ENCODE results near the gene PMEL. TPM values are rescaled to one million over a fixed set of nuclear protein-coding genes. Genes with fewer than 3 reads are reported as not detected.

The PMEL gene
- total and polyA plus RNA-seq, 9 of the 15 experiments (the other 6 are each of a cell fraction or from before 2014, with no cell fraction given): 0.36 to 2.0 (median 0.98) TPM

DNA sequence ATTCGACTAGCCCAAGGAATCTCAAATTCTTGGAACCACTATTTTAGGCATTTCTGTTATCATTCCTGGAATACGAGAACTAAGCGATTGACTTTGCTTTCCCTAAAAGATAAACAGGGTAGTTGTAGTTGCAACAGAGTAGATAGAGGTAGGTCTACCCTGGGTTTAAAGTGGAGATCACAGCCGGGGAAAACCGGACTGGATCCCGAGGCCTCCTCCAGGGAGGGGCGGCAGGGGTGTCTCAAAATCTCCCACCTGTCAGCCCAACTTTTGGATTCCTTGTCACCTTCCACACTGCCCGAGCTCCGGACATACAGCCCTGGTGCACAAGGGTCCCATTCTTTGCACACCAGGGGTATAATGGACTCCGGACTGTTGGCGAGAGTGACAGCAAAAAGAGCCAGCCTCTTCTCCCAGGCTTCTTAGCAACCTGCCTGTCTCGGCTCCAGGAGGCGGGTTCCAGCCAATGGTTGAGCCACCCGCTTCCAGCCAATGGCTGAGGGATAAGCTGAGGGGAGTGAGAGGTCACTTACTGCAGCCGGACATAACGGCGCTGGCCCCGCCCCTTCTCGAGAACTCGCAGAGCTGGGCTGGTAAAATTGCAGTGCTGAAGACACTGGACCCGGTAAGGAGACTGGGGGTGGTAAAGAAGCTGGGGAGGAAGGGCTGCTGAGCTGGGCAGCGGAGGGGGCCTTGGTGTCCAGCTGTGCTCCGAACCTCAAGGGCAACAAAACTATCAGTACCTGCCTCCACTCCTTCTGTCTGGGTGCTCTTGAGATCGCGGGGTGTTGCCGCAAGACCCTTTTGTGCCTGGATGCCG, 31.1 kb upstream of the PMEL start, which contains the start of gene SUOX (continued):
- TF ChIP-seq, protein P1, sequence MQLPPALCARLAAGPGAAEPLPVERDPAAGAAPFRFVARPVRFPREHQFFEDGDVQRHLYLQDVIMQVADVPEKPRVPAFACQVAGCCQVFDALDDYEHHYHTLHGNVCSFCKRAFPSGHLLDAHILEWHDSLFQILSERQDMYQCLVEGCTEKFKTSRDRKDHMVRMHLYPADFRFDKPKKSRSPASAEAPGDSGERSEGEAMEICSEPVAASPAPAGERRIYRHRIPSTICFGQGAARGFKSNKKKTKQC (CRISPR knock-in tag; IDR thresholded peaks at IDR 0.05): no peak
- no peak for TF ChIP-seq MCM5 (IDR thresholded peaks at IDR 0.05; ENCODE audit: low read depth)
- TF ChIP-seq NR2C1 (IDR thresholded peaks at IDR 0.05): peak; percentile 76
- peak; percentile 57; the same call in 1 of the 2 replicates for TF ChIP-seq NR2C1 (tag; IDR thresholded peaks at IDR 0.05)
- TF ChIP-seq RB1 (IDR thresholded peaks at IDR 0.05; ENCODE audit: low read depth): no peak
- no peak for TF ChIP-seq XRCC3 (IDR thresholded peaks at IDR 0.05)
- TF ChIP-seq, protein P2, sequence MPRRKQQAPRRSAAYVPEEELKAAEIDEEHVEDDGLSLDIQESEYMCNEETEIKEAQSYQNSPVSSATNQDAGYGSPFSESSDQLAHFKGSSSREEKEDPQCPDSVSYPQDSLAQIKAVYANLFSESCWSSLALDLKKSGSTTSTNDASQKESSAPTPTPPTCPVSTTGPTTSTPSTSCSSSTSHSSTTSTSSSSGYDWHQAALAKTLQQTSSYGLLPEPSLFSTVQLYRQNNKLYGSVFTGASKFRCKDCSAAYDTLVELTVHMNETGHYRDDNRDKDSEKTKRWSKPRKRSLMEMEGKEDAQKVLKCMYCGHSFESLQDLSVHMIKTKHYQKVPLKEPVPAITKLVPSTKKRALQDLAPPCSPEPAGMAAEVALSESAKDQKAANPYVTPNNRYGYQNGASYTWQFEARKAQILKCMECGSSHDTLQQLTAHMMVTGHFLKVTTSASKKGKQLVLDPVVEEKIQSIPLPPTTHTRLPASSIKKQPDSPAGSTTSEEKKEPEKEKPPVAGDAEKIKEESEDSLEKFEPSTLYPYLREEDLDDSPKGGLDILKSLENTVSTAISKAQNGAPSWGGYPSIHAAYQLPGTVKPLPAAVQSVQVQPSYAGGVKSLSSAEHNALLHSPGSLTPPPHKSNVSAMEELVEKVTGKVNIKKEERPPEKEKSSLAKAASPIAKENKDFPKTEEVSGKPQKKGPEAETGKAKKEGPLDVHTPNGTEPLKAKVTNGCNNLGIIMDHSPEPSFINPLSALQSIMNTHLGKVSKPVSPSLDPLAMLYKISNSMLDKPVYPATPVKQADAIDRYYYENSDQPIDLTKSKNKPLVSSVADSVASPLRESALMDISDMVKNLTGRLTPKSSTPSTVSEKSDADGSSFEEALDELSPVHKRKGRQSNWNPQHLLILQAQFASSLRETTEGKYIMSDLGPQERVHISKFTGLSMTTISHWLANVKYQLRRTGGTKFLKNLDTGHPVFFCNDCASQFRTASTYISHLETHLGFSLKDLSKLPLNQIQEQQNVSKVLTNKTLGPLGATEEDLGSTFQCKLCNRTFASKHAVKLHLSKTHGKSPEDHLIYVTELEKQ (CRISPR knock-in tag; IDR thresholded peaks at IDR 0.05): no peak
- TF ChIP-seq KLF1 (tag; IDR thresholded peaks at IDR 0.05): no peak
- TF ChIP-seq SMARCE1 (IDR thresholded peaks at IDR 0.05): no peak
- no peak for TF ChIP-seq EGR1 (conservative IDR thresholded peaks at IDR 0.05)
- TF ChIP-seq, protein P3, sequence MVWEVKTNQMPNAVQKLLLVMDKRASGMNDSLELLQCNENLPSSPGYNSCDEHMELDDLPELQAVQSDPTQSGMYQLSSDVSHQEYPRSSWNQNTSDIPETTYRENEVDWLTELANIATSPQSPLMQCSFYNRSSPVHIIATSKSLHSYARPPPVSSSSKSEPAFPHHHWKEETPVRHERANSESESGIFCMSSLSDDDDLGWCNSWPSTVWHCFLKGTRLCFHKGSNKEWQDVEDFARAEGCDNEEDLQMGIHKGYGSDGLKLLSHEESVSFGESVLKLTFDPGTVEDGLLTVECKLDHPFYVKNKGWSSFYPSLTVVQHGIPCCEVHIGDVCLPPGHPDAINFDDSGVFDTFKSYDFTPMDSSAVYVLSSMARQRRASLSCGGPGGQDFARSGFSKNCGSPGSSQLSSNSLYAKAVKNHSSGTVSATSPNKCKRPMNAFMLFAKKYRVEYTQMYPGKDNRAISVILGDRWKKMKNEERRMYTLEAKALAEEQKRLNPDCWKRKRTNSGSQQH (CRISPR knock-in tag; IDR thresholded peaks at IDR 0.05): no peak
- TF ChIP-seq KDM2B (CRISPR knock-in tag; IDR thresholded peaks at IDR 0.05): no peak
- no peak for TF ChIP-seq HDGF (IDR thresholded peaks at IDR 0.05)
- TF ChIP-seq CAMTA2 (CRISPR knock-in tag; conservative IDR thresholded peaks at IDR 0.05): 0 out of 2 replicates have a peak, but pooled peaks have one; percentile 35
- peak; percentile 83 for TF ChIP-seq RFX5 (IDR thresholded peaks at IDR 0.05; ENCODE audit: low read depth, low read length)
- no peak for TF ChIP-seq TSC22D4 (tag; IDR thresholded peaks at IDR 0.05)
- no peak for TF ChIP-seq RAD21 (CRISPR knock-in tag; conservative IDR thresholded peaks at IDR 0.05 in 1 of 2, IDR thresholded peaks at IDR 0.05 in 1 of 2)
- TF ChIP-seq, protein P4, sequence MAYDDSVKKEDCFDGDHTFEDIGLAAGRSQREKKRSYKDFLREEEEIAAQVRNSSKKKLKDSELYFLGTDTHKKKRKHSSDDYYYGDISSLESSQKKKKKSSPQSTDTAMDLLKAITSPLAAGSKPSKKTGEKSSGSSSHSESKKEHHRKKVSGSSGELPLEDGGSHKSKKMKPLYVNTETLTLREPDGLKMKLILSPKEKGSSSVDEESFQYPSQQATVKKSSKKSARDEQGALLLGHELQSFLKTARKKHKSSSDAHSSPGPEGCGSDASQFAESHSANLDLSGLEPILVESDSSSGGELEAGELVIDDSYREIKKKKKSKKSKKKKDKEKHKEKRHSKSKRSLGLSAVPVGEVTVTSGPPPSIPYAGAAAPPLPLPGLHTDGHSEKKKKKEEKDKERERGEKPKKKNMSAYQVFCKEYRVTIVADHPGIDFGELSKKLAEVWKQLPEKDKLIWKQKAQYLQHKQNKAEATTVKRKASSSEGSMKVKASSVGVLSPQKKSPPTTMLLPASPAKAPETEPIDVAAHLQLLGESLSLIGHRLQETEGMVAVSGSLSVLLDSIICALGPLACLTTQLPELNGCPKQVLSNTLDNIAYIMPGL (CRISPR knock-in tag; IDR thresholded peaks at IDR 0.05): 0 out of 2 replicates have a peak, but pooled peaks have one; percentile 15
- no peak for TF ChIP-seq RFX7 (CRISPR knock-in tag; IDR thresholded peaks at IDR 0.05)
- no peak; the same call in none of the 2 replicates for TF ChIP-seq SP1 (CRISPR knock-in tag; IDR thresholded peaks at IDR 0.05)
- TF ChIP-seq ZC3H8 (IDR thresholded peaks at IDR 0.05): no peak
